Stimulated activated naive CD8-positive, alpha-beta T cell treated with anti-CD3 and anti-CD28 coated beads, Interleukin-15, Interleukin-2, amounts not matched to agents 100 U/mL and 50 U/mL, for 24 hours (primary cell): ENCODE measurements around the gene RCOR3.
"Not testable (repeated sequence)": the region's sequence is repeated elsewhere in the genome, so short reads cannot be mapped to it uniquely, and the experiment has no call there.

Experiments
- ATAC-seq: fragments of 150-1000 bp; cut with Tn5 transposase; one replicate; pipeline ENCODE4 v1.10.0; 2021
- DNase-seq: peaks from one replicate; pipeline ENCODE4 v3.0.0; 2021

The RCOR3 gene

GRCh38 chr1:211340622-211341507 is 81.7 kb downstream of the RCOR3 start:
- DNase-seq (no peak), ATAC-seq (peak; percentile 37)

- no peak for DNase-seq
- no peak for ATAC-seq
Observed at GRCh38 chr1:211341999-211342398, 82.8 kb downstream of the RCOR3 start.

DNA sequence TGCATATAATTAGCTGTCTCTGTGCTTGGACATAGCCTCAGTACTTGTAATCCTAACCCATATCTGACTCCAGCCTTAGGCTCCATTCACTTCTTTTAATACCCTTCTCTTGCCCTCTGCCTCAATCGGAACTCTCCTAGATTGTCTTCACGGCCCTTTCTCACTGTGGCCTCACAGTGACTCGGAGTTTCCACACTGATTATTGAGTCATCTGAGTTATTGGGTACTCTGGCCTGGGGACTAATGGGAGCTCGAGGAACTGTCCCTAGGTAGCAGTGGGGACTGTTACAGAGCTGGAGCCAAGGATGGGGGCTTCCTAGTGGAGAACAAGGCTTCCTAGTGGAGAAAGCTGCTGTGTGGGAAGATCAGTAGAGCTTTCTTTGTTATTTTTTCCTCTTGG is 84.4 kb downstream of the RCOR3 start:
- DNase-seq (no peak), ATAC-seq (peak; percentile 19)

DNA sequence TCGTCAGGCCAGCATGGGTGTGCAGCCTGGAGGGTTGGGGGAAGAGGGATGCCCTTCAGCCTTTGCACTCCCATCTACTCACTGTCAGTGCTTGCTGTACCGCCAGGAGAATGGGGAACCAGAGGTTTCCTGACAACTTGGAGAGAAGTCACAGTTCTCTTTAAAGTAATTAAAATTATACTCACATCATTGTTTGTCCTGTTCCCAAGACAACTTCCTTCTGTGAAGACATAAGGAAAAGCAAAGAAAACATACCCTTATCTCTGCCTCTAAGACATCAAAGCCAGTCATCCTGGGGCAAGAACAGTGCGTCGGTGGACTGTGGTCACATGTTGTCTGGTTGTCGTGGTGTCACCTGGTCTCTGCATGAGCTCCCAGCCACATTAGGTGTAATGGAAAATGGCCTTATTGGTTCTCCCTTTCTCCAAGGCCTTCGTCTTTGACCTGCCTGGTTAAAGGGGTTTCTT is 85.0 kb downstream of the RCOR3 start:
- DNase-seq, result no peak
- ATAC-seq, result no peak

DNA sequence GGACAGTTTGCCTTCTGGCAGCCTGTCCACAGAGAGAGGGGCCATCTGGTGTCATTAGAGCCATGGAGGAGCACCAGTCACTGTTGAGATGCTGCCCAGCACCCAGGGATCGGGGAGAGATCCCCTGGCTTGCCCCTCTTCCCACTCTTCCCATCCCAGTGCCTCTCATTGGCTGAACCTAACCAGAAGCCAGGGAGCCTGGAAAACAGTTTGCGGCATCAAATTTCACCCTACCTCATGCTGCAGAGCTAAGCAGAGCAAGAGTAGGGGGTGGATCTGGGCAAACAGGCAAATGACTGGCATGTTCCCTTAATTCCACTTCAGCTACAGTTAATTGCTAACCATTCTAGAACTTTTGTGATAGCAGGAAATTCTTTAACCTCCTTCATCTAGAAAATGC is 86.6 kb downstream of the RCOR3 start:
- no peak for ATAC-seq

GRCh38 chr1:211347077-211347844 is 88.1 kb downstream of the RCOR3 start:
- DNase-seq (no peak), ATAC-seq (no peak)

More for the DNA sequence above, 86.6 kb downstream of the RCOR3 start:
- DNase-seq, result no peak

DNA sequence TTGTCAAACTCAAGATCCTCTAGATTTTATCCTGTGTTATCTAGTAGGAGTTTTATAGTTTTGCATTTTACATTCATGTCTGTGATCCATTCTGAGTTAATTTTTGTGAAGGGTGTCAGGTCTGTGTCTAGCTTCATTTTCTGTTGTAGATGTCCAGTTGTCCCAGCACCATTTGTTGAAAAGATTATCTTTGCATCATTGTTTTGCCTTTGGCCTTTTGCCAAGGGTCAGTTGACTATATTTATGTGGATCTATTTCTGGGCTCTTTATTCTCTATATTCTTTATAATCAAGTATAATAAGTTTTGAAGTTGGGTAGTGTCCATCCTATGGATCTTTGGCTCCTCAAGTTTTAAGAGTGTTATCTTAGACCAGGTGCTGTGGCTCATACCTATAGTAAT is 89.4 kb downstream of the RCOR3 start:
- DNase-seq (no peak), ATAC-seq (no peak)

DNA sequence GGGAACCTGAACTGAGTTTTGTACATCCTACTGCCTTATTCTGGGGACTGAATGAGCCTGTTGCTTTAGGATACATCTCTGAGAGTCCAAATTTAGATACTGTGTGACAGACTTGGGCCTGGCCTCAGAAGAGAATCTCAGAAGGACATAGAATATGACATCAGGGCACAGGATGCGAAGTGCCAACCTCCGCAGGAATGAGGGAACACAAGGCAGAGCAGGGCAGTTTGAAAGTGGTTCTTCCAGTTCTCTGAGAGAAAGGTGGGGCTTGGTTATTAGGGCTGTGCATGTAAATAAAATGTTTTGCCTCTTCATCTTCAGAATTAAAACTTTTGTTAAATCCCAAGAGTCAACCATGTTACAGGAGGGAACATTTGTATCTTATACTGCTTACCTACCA is 90.6 kb downstream of the RCOR3 start:
- DNase-seq (no peak), ATAC-seq (no peak)

DNA sequence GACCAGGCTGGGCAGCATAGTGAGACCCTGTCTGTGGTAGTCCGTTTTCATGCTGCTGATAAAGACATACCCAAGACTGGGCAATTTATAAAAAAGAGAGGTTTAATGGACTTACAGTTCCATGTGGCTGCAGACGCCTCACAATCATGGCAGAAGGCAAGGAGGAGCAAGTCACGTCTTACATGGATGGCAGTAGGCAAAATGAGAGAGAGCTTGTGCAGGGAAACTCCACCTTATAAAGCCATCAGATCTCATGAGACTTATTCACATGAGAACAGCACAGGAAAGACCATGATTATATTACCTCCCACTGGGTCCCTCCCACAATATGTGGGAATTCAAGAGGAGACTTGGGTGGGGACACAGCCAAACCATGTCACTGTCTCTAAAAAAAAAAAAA is 92.9 kb downstream of the RCOR3 start:
- DNase-seq, ATAC-seq: not testable (repeated sequence)

- no peak for DNase-seq
Observed at GRCh38 chr1:211352465-211352864, 93.3 kb downstream of the RCOR3 start.

GRCh38 chr1:211352985-211353515 is 93.9 kb downstream of the RCOR3 start:
- DNase-seq (peak; percentile 66), ATAC-seq (peak; percentile 51)

More at GRCh38 chr1:211352465-211352864, 93.3 kb downstream of the RCOR3 start:
- no peak for ATAC-seq

DNA sequence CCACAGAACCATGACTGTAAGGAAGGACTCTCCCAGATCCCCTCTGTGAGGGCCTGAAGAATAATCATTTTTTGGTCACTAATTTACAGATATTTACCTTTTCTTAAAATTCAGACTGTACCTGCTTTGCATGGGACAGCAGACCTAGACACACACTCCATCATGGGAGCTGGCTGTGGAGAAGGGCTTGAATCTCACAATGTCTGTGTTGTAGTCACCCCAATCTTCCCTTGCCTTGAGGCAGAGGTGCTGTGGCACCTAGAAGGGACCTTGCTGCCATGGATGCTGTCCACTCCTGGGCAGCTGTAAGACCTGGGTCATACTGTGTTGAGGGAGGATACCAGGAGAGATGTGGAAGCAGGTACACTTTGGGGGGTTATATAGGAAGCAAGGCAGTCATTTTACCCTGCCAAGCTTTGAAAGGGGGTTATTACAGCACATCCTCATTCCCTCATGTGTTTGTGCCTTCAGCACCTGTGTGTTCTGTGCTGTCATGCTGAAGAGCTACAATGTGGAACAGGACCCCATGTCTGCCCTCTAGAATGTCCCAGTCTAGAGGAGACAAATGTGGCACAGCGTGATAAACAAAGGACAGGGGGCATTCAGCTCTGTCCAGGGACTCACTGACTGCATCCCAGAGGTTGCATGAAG is 94.5 kb downstream of the RCOR3 start:
- ATAC-seq (no peak), DNase-seq (no peak)

GRCh38 chr1:211355873-211356272 is 96.7 kb downstream of the RCOR3 start:
- DNase-seq, result no peak
- peak; percentile 75 for ATAC-seq

DNA sequence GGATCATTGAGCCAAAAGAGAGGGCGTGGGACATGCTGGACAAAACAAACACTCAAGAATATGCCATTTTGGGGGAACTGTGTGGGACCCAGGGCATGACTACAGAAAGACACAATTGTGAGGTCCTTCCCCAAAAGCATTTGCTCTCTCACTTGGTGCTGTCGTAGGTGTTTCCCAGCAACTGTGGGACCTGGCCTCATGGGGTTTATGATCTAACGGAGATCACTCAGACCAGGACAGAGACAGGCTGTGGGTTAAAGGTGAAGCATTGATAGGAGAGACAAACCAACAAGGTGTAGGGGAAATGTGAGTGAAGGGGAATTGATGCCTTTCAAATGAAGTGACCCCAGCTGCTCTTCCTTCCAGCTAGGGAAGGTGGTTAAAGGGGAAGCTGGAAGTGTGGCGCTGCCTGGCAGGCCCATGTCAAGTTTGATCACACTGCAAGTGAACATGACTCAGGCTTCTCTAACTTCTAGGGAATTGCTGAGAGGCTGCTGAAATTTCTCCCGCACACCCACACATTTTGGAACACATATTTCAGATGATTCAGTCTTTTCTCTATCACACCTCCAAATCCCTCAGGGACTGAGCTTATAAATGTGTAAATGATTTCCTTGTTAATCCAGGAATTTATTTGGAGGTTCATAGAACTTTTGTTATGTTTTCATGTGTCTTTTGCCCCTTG is 97.7 kb downstream of the RCOR3 start:
- ATAC-seq (no peak), DNase-seq (no peak)

GRCh38 chr1:211358685-211359084 is 99.5 kb downstream of the RCOR3 start:
- no peak for DNase-seq
- no peak for ATAC-seq

GRCh38 chr1:211359876-211360275 is 100.7 kb downstream of the RCOR3 start:
- DNase-seq (no peak), ATAC-seq (no peak)

DNA sequence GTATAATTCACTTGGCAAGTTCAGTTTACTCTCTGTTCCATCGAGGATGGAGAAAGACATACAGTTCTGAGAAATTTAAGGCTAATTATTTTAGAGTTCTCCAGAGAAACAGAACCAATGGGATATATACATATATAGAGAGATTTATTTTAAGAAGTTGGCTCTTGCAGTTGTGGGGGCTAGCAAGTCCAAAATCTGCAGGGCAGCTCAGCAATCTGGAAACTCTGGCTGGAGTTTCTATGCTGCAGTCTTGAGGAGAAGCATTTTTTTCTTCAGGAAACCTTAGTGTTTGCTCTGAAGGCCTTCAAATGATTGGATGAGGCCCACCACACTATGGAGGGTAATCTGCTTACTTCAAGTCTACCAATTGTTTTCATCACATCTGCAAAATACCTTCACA is 102.0 kb downstream of the RCOR3 start:
- no peak for DNase-seq
- no peak for ATAC-seq
